Gastroesophageal sphincter (tissue), 3 donors: ENCODE measurements around the gene OTP.

Experiments
- EP300 ChIP-seq: sonication (generic); formaldehyde crosslinking; IDR thresholded peaks from one replicate; pipeline ENCODE4 v1.6.1; 2017; ENCODE audit warnings: antibody characterized with exemption, mild to moderate bottlenecking
- POLR2A ChIP-seq, 2 donors: fragments of 450-650 bp; IDR thresholded peaks; one replicate each; pipeline ENCODE4 v1.6.1; 2017; ENCODE audit warnings: antibody characterized with exemption in 2 of 2, mild to moderate bottlenecking in 2 of 2, moderate library complexity in 1 of 2
- POLR2AphosphoS5 ChIP-seq: sonication (generic); formaldehyde crosslinking; IDR thresholded peaks from one replicate; pipeline ENCODE4 v1.6.1; 2017; ENCODE audit warnings: antibody characterized with exemption
- TF ChIP-seq, protein P1 (sequence below), 4 experiments: fragments of 200-600 bp in 2 of 4; fragments of 450-650 bp in 2 of 4; sonication (generic) in 1 of 4; IDR thresholded peaks; one replicate each; pipeline ENCODE4 v1.5.1; 2017 to 2019; ENCODE audit warnings: antibody characterized with exemption in 4 of 4, mild to moderate bottlenecking in 2 of 4, moderate library complexity in 2 of 4

DNA sequence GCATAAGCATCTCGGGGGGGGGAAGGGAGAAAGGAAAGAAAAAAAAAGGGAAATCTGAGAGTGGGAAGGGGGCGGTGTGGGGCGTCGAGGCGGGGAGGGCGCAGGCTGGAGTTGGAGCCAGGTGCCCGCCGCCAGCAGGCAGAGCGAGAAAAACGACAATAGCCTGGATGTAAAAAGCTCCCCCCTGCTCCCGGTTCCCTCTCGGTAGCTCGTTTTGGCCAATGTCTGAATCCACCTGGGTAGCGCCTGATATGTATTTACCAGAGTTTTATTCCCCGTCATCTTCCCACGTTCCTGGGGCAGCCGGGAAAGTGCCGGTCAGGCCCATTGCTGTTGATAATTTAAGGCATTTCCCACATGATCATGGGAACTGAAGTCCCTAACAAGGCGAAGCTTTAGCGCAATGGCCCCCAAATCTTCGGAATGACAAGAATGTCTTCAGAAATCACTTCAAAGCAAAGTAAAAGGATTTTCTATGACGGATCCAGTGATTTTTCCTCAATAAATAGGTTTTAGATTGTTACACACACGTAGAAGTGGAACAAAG is 3.0 kb upstream of the OTP start:
- TF ChIP-seq EP300, result no peak
- TF ChIP-seq, protein P1, sequence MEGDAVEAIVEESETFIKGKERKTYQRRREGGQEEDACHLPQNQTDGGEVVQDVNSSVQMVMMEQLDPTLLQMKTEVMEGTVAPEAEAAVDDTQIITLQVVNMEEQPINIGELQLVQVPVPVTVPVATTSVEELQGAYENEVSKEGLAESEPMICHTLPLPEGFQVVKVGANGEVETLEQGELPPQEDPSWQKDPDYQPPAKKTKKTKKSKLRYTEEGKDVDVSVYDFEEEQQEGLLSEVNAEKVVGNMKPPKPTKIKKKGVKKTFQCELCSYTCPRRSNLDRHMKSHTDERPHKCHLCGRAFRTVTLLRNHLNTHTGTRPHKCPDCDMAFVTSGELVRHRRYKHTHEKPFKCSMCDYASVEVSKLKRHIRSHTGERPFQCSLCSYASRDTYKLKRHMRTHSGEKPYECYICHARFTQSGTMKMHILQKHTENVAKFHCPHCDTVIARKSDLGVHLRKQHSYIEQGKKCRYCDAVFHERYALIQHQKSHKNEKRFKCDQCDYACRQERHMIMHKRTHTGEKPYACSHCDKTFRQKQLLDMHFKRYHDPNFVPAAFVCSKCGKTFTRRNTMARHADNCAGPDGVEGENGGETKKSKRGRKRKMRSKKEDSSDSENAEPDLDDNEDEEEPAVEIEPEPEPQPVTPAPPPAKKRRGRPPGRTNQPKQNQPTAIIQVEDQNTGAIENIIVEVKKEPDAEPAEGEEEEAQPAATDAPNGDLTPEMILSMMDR (IDR thresholded peaks at IDR 0.05), result no peak
- no peak for TF ChIP-seq POLR2AphosphoS5
- no peak for TF ChIP-seq POLR2A (IDR thresholded peaks at IDR 0.05)
